SK-N-SH (cell line): Measurements from ENCODE around the gene ATL3.
"Not testable (repeated sequence)": the region's sequence is repeated elsewhere in the genome, so short reads cannot be mapped to it uniquely, and the experiment has no call there.

ENCODE experiments used
- CHD2 ChIP-seq: fragments of 150-350 bp; IDR thresholded peaks from 2 replicates; pipeline ENCODE4 v1.6.1; 2018; ENCODE audit warnings: low read length; ENCODE audit not compliant: partially characterized antibody
- CTCF ChIP-seq: fragments of 200-600 bp; sonication (generic); IDR thresholded peaks from 2 replicates; pipeline ENCODE4 v1.6.1; 2017; ENCODE audit warnings: antibody characterized with exemption, mild to moderate bottlenecking, moderate library complexity
- EP300 ChIP-seq, 2 experiments: IDR thresholded peaks; 2 replicates each; pipeline versions ENCODE4 v1.4.0 to v1.6.1; 2012; ENCODE audit warnings: borderline replicate concordance in 1 of 2, low read depth in 1 of 2, low read length in 1 of 2
- EZH2phosphoT487 ChIP-seq: fragments of 200-600 bp; sonication (generic); IDR thresholded peaks from 2 replicates; pipeline ENCODE4 v1.6.1; 2017; ENCODE audit warnings: low read depth, mixed run types, mild to moderate bottlenecking, antibody characterized with exemption, moderate library complexity, borderline replicate concordance
- FOSL2 ChIP-seq: IDR thresholded peaks from 2 replicates; pipeline ENCODE4 v1.4.0; 2012; ENCODE audit warnings: low read depth, mild to moderate bottlenecking, moderate library complexity, borderline replicate concordance
- FOXM1 ChIP-seq: IDR thresholded peaks from 2 replicates; pipeline ENCODE4 v1.4.0; 2012; ENCODE audit warnings: low read depth, mild to moderate bottlenecking
- GABPA ChIP-seq: IDR thresholded peaks from 2 replicates; pipeline ENCODE4 v1.4.0; 2012; ENCODE audit warnings: low read depth, mild to moderate bottlenecking
- IRF3 ChIP-seq: fragments of 150-350 bp; IDR thresholded peaks from 2 replicates; pipeline ENCODE4 v1.6.1; 2016; ENCODE audit warnings: mild to moderate bottlenecking, low read depth, low read length
- JUND ChIP-seq: IDR thresholded peaks from 2 replicates; pipeline ENCODE4 v1.4.0; 2012
- MXI1 ChIP-seq: IDR thresholded peaks from 2 replicates; pipeline ENCODE4 v1.6.1; 2012; ENCODE audit warnings: mild to moderate bottlenecking, low read depth, low read length, improper control_type of control experiment
- POLR2AphosphoS5 ChIP-seq: IDR thresholded peaks from 2 replicates; pipeline ENCODE4 v1.6.1; 2012; ENCODE audit warnings: low read depth, low read length
- REST ChIP-seq: IDR thresholded peaks from 2 replicates; pipeline ENCODE4 v1.6.1; 2012; ENCODE audit warnings: mild to moderate bottlenecking, low read depth, low read length, moderate library complexity
- SIN3A ChIP-seq: IDR thresholded peaks from 2 replicates; pipeline ENCODE4 v1.6.1; 2012; ENCODE audit warnings: low read depth, mild to moderate bottlenecking, low read length, moderate library complexity, borderline replicate concordance

- not testable (repeated sequence) for TF ChIP-seq CTCF; MXI1; FOSL2; SIN3A; IRF3; EP300 (IDR thresholded peaks at IDR 0.05; ENCODE audit: borderline replicate concordance in 1 of 2, low read depth in 1 of 2, low read length in 1 of 2); CHD2; REST; JUND; POLR2AphosphoS5; GABPA; FOXM1; EZH2phosphoT487
These were observed 68.6 kb downstream of the ATL3 start for GRCh38 chr11:63602290-63603179.
